CD14-positive monocyte (primary cell): ENCODE data around the gene SEPTIN2. TPM values are rescaled to one million over a fixed set of nuclear protein-coding genes. Genes with fewer than 3 reads are reported as not detected.
A peak's percentile ranks its signal among the peaks of the same experiment; 100 is the strongest.

ENCODE experiments used
- DNase-seq, 3 donors: peaks; one replicate each; pipeline ENCODE4 v3.0.0-alpha.2; 2011 to 2022
- H2AFZ ChIP-seq: 2 replicates; pipeline ENCODE4 v1.6.0; 2012; ENCODE audit warnings: mild to moderate bottlenecking, low read depth, low read length, inconsistent platforms; ENCODE audit not compliant: insufficient read depth, poor library complexity, severe bottlenecking
- H3K27ac ChIP-seq, 2 donors: 1 replicate in 1 of 2; 2 replicates in 1 of 2; pipeline ENCODE4 v1.5.1; 2012 to 2013; ENCODE audit warnings: low read length in 2 of 2, control low read depth in 1 of 2, inconsistent platforms in 1 of 2, low read depth in 1 of 2, mild to moderate bottlenecking in 1 of 2
- H3K27me3 ChIP-seq, 2 donors: one replicate each; pipeline versions ENCODE4 v1.6.0 to v1.6.1; 2011 to 2013; ENCODE audit warnings: low read length in 2 of 2; ENCODE audit not compliant: control insufficient read depth in 2 of 2, insufficient read depth in 2 of 2
- H3K36me3 ChIP-seq, 2 donors: replicated peaks in 1 of 2; 1 replicate in 1 of 2; 2 replicates in 1 of 2; pipeline versions ENCODE4 v1.5.1 to v1.6.1; 2012 to 2013; ENCODE audit warnings: low read length in 2 of 2, control low read depth in 1 of 2, inconsistent platforms in 1 of 2, mild to moderate bottlenecking in 1 of 2; ENCODE audit not compliant: insufficient read depth in 2 of 2, control insufficient read depth in 1 of 2
- H3K4me1 ChIP-seq, 2 donors: 1 replicate in 1 of 2; 2 replicates in 1 of 2; pipeline versions ENCODE4 v1.5.1 to v1.6.1; 2012 to 2013; ENCODE audit warnings: low read length in 2 of 2, control low read depth in 1 of 2, inconsistent platforms in 1 of 2, mild to moderate bottlenecking in 1 of 2, moderate library complexity in 1 of 2; ENCODE audit not compliant: insufficient read depth in 2 of 2, control insufficient read depth in 1 of 2
- H3K4me2 ChIP-seq: replicated peaks from 2 replicates; pipeline ENCODE3; 2012; ENCODE audit warnings: low read length, moderate library complexity, mild to moderate bottlenecking; ENCODE audit not compliant: poor library complexity, severe bottlenecking; ENCODE audit errors: extremely low read depth
- H3K4me3 ChIP-seq, 3 experiments: fragments of 200-600 bp in 1 of 3; sonication (generic) in 1 of 3; replicated peaks in 1 of 3; 1 replicate in 2 of 3; 2 replicates in 1 of 3; pipeline ENCODE4 v1.5.1; 2011 to 2013; ENCODE audit warnings: low read length in 3 of 3, mild to moderate bottlenecking in 3 of 3, control low read depth in 2 of 3, low read depth in 2 of 3, inconsistent platforms in 1 of 3, moderate library complexity in 1 of 3
- H3K79me2 ChIP-seq: 2 replicates; pipeline ENCODE4 v1.6.0; 2012; ENCODE audit warnings: mild to moderate bottlenecking, control low read depth, inconsistent platforms, low read length, moderate library complexity; ENCODE audit not compliant: insufficient read depth
- H3K9ac ChIP-seq: 2 replicates; pipeline ENCODE4 v1.6.0; 2017; ENCODE audit warnings: low read length, mild to moderate bottlenecking; ENCODE audit not compliant: insufficient read depth, poor library complexity, severe bottlenecking
- H3K9me3 ChIP-seq, 2 donors: replicated peaks in 1 of 2; 1 replicate in 1 of 2; 2 replicates in 1 of 2; pipeline versions ENCODE4 v1.5.1 to v1.6.1; 2012 to 2013; ENCODE audit warnings: low read length in 2 of 2, control low read depth in 1 of 2; ENCODE audit not compliant: control insufficient read depth in 1 of 2, insufficient read depth in 1 of 2
- H4K20me1 ChIP-seq: 2 replicates; pipeline ENCODE4 v1.6.0; 2012; ENCODE audit warnings: mild to moderate bottlenecking, low read length, control low read depth, moderate library complexity; ENCODE audit not compliant: insufficient read depth
- H3K27ac Mint-ChIP-seq, 7 donors: one replicate each; pipeline ENCODE4 v1.8.0; 2020; ENCODE audit warnings: mild to moderate bottlenecking in 7 of 7, mixed read lengths in 7 of 7, moderate library complexity in 6 of 7, inconsistent platforms in 2 of 7
- H3K27me3 Mint-ChIP-seq, 3 donors: one replicate each; pipeline ENCODE4 v1.8.0; 2021 to 2022; ENCODE audit warnings: low read depth in 3 of 3, mild to moderate bottlenecking in 3 of 3, mixed read lengths in 3 of 3, moderate library complexity in 3 of 3, inconsistent platforms in 1 of 3
- H3K36me3 Mint-ChIP-seq, 2 donors: one replicate each; pipeline ENCODE4 v1.8.0; 2020; ENCODE audit warnings: mixed read lengths in 2 of 2, inconsistent platforms in 1 of 2, mild to moderate bottlenecking in 1 of 2
- H3K4me1 Mint-ChIP-seq: one replicate; pipeline ENCODE4 v1.8.0; 2020; ENCODE audit warnings: mild to moderate bottlenecking, mixed read lengths
- H3K4me3 Mint-ChIP-seq, 2 donors: one replicate each; pipeline ENCODE4 v1.8.0; 2020; ENCODE audit warnings: mild to moderate bottlenecking in 2 of 2, mixed read lengths in 2 of 2, moderate library complexity in 1 of 2
- H3K9me3 Mint-ChIP-seq, 7 donors: one replicate each; pipeline ENCODE4 v1.8.0; 2020 to 2022; ENCODE audit warnings: mixed read lengths in 7 of 7, mild to moderate bottlenecking in 6 of 7, moderate library complexity in 6 of 7, inconsistent platforms in 2 of 7
- CTCF ChIP-seq: fragments of 200-600 bp; IDR thresholded peaks from one replicate; pipeline ENCODE4 v1.8.0; 2022; ENCODE audit warnings: antibody characterized with exemption, mild to moderate bottlenecking
- WGBS: methylation state at CpG from one replicate; pipeline ENCODE4 v1.1.5; 2013; ENCODE audit warnings: missing lambda C conversion rate; ENCODE audit not compliant: insufficient coverage; 5-methylcytosine and 5-hydroxymethylcytosine counted together
- intact Hi-C, 2 donors: fragments of 100-400 bp; cut with micrococcal nuclease; formaldehyde crosslinking; loops; one replicate each; pipeline versions ENCODE4 v1.15.0 to v1.15.1; 2023
- polyA plus RNA-seq, 3 donors: library from polyadenylated mRNA; depleted of rRNA in 1 of 3; unstranded in 2 of 3; stranded (reverse) in 1 of 3; fragments of 300-500 nt in 2 of 3; fragments of >200 nt in 1 of 3; fragmentation: Illumina TruSeq in 2 of 3; gene quantifications; 1 replicate in 2 of 3; 2 replicates in 1 of 3; pipeline ENCODE4 v1.2.3, GENCODE V29; 2012 to 2021

The SEPTIN2 gene
- polyA plus RNA-seq, 3 donors, result 195 to 207 (median 203) TPM

GRCh38 chr2:241272303-241273209 is 43.2 kb upstream of the SEPTIN2 start:
- peak overlapping the region; percentile 9 to 78 for H3K27ac ChIP-seq
- Mint-ChIP-seq H3K4me1 (peaks cover 48% of the 10 kb centered on the region), H3K9me3 (peaks cover 0 to 3% (median 0%) of the 10 kb centered on the region in 7 donors), H3K27ac (peak overlapping the region in 3 of 7 donors; percentile 18 to 26 (median 21)), H3K36me3 (peaks cover 19 to 22% of the 10 kb centered on the region in 2 donors), H3K27me3 (peaks cover 1 to 3% (median 2%) of the 10 kb centered on the region in 3 donors), H3K4me3 (peak overlapping the region; percentile 73 to 84)
- peak overlapping the region; percentile 76 to 88 (median 77) for H3K4me3 ChIP-seq
- peak overlapping the region; percentile 93 for H3K4me2 ChIP-seq
- H3K9me3 ChIP-seq, result no peaks in the 10 kb centered on the region
- H3K27me3 ChIP-seq, result no peaks in the 10 kb centered on the region
- H3K4me1 ChIP-seq, result peaks cover 18 to 29% of the 10 kb centered on the region in 2 donors
- 0% methylated on average over 67 of the region's 102 CpGs for WGBS
- peak in 2 of 3 donors; percentile 9 to 24 for DNase-seq
- H4K20me1 ChIP-seq, result peaks cover 86% of the 10 kb centered on the region
- peaks cover 13 to 17% of the 10 kb centered on the region in 2 donors for H3K36me3 ChIP-seq
- intact Hi-C loops, result loop anchor here (5.0 to 10.0 kb wide), 2 partner anchors 40 to 82 kb away; partner anchors contain the start of gene FARP2 (in 1 of the 2)
- peak overlapping the region; percentile 64 for H2AFZ ChIP-seq
- peaks cover 86% of the 10 kb centered on the region for H3K79me2 ChIP-seq
- peak overlapping the region; percentile 84 for H3K9ac ChIP-seq
- TF ChIP-seq CTCF, result no peak

GRCh38 chr2:241273210-241274020 is 42.3 kb upstream of the SEPTIN2 start:
- Histone ChIP-seq H3K9ac (peak overlapping the region; percentile 49), H3K4me1 (peaks cover 18 to 29% of the 10 kb centered on the region in 2 donors), H3K27me3 (no peaks in the 10 kb centered on the region), H3K4me3 (peak overlapping the region; percentile 42 to 88 (median 76)), H3K4me2 (peak overlapping the region; percentile 93), H3K27ac (peak overlapping the region in 1 of 2 donors; percentile 9), H3K36me3 (peaks cover 5 to 9% of the 10 kb centered on the region in 2 donors), H3K79me2 (peaks cover 86% of the 10 kb centered on the region), H4K20me1 (peaks cover 86% of the 10 kb centered on the region), H2AFZ (peak overlapping the region; percentile 38), H3K9me3 (no peaks in the 10 kb centered on the region)
- Mint-ChIP-seq H3K27ac (peak overlapping the region in 6 of 7 donors; percentile 18 to 68 (median 52)), H3K4me3 (peak overlapping the region; percentile 73 to 84), H3K4me1 (peaks cover 48% of the 10 kb centered on the region), H3K9me3 (peaks cover 0 to 3% (median 0%) of the 10 kb centered on the region in 7 donors), H3K27me3 (peaks cover 1 to 3% (median 2%) of the 10 kb centered on the region in 3 donors), H3K36me3 (peaks cover 11 to 14% of the 10 kb centered on the region in 2 donors)
- no peak for DNase-seq
- no peak for TF ChIP-seq CTCF
- 68% methylated on average over 15 of the region's 21 CpGs for whole genome bisulfite sequencing
- intact Hi-C loops, result loop anchor here (5.0 to 10.0 kb wide), 2 partner anchors 39 to 81 kb away; partner anchors contain the start of gene FARP2 (in 1 of the 2)
